Neural cell (in vitro differentiated cells): ENCODE results near the gene WFDC1.

Experiments used
- EP300 ChIP-seq: fragments of 450-650 bp; conservative IDR thresholded peaks from 2 replicates; pipeline ENCODE4 v1.6.1; 2014; ENCODE audit warnings: antibody characterized with exemption, mild to moderate bottlenecking, moderate library complexity; ENCODE audit not compliant: poor library complexity, severe bottlenecking
- EZH2 ChIP-seq: fragments of 200-600, 300-800 bp; shearing (Covaris generic), sonication (generic); IDR thresholded peaks from 2 replicates; pipeline ENCODE4 v1.6.1; 2014; ENCODE audit warnings: antibody characterized with exemption, low read length, borderline replicate concordance, mild to moderate bottlenecking; ENCODE audit not compliant: insufficient read depth, poor library complexity, severe bottlenecking
- POLR2AphosphoS5 ChIP-seq: IDR thresholded peaks from 2 replicates; pipeline ENCODE4 v1.6.1; 2012
- RAD21 ChIP-seq: fragments of 450-650 bp; conservative IDR thresholded peaks from 2 replicates; pipeline ENCODE4 v1.6.1; 2014; ENCODE audit warnings: antibody characterized with exemption, mild to moderate bottlenecking, moderate library complexity
- SMC3 ChIP-seq: fragments of 450-650 bp; conservative IDR thresholded peaks from 2 replicates; pipeline ENCODE4 v1.6.1; 2014; ENCODE audit warnings: antibody characterized with exemption, mild to moderate bottlenecking, moderate library complexity; ENCODE audit not compliant: poor library complexity
- TAF1 ChIP-seq: IDR thresholded peaks from 2 replicates; pipeline ENCODE4 v1.6.1; 2012; ENCODE audit warnings: low read depth
- TF ChIP-seq, protein P1 (sequence below): fragments of 450-650 bp; IDR thresholded peaks from 2 replicates; pipeline ENCODE4 v1.5.1; 2014; ENCODE audit warnings: antibody characterized with exemption, mild to moderate bottlenecking, moderate library complexity; ENCODE audit not compliant: poor library complexity, severe bottlenecking
- TF ChIP-seq, protein P2 (sequence below): IDR thresholded peaks from 2 replicates; pipeline ENCODE4 v1.6.1; 2012; ENCODE audit warnings: borderline replicate concordance

DNA sequence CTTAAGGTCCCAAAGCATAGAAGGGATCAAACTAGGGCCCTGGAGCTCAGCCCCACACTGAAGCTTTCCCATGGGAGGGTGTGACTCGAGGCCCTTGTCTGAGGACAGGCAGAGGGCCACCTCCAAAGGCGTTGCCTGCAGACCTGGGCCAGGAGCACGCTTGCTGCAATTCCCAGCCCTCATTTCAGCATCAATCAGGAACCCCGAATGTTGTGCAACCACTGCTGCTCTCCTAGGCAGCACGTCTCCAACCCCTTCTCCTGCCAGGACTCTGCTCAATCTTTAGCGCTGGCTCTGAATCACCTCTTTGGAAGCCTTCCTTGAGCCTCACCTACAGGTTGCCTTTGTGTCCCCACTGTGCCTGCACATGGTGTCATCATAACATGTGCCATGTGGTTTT, 59.6 kb downstream of the WFDC1 start:
- TF ChIP-seq, protein P1, sequence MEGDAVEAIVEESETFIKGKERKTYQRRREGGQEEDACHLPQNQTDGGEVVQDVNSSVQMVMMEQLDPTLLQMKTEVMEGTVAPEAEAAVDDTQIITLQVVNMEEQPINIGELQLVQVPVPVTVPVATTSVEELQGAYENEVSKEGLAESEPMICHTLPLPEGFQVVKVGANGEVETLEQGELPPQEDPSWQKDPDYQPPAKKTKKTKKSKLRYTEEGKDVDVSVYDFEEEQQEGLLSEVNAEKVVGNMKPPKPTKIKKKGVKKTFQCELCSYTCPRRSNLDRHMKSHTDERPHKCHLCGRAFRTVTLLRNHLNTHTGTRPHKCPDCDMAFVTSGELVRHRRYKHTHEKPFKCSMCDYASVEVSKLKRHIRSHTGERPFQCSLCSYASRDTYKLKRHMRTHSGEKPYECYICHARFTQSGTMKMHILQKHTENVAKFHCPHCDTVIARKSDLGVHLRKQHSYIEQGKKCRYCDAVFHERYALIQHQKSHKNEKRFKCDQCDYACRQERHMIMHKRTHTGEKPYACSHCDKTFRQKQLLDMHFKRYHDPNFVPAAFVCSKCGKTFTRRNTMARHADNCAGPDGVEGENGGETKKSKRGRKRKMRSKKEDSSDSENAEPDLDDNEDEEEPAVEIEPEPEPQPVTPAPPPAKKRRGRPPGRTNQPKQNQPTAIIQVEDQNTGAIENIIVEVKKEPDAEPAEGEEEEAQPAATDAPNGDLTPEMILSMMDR: no peak
- TF ChIP-seq POLR2AphosphoS5 (no peak), EP300 (no peak), SMC3 (no peak), TAF1 (no peak), EZH2 (no peak), RAD21 (no peak)
- TF ChIP-seq, protein P2, sequence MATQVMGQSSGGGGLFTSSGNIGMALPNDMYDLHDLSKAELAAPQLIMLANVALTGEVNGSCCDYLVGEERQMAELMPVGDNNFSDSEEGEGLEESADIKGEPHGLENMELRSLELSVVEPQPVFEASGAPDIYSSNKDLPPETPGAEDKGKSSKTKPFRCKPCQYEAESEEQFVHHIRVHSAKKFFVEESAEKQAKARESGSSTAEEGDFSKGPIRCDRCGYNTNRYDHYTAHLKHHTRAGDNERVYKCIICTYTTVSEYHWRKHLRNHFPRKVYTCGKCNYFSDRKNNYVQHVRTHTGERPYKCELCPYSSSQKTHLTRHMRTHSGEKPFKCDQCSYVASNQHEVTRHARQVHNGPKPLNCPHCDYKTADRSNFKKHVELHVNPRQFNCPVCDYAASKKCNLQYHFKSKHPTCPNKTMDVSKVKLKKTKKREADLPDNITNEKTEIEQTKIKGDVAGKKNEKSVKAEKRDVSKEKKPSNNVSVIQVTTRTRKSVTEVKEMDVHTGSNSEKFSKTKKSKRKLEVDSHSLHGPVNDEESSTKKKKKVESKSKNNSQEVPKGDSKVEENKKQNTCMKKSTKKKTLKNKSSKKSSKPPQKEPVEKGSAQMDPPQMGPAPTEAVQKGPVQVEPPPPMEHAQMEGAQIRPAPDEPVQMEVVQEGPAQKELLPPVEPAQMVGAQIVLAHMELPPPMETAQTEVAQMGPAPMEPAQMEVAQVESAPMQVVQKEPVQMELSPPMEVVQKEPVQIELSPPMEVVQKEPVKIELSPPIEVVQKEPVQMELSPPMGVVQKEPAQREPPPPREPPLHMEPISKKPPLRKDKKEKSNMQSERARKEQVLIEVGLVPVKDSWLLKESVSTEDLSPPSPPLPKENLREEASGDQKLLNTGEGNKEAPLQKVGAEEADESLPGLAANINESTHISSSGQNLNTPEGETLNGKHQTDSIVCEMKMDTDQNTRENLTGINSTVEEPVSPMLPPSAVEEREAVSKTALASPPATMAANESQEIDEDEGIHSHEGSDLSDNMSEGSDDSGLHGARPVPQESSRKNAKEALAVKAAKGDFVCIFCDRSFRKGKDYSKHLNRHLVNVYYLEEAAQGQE: no peak
